Osteocyte (in vitro differentiated cells): ENCODE results near the gene ALDH1A2. TPM values are rescaled to one million over a fixed set of nuclear protein-coding genes. Genes with fewer than 3 reads are reported as not detected.

Experiments
- DNase-seq: peaks from one replicate; pipeline ENCODE4 v3.0.0; 2021; ENCODE audit warnings: mixed read lengths; ENCODE audit not compliant: unreplicated experiment; ENCODE audit errors: extremely low spot score
- H3K27ac Mint-ChIP-seq: one replicate; pipeline ENCODE4 v1.8.0; 2021; ENCODE audit warnings: mild to moderate bottlenecking, mixed read lengths; ENCODE audit not compliant: unreplicated experiment
- H3K27me3 Mint-ChIP-seq: one replicate; pipeline ENCODE4 v1.8.0; 2021; ENCODE audit warnings: mixed read lengths; ENCODE audit not compliant: unreplicated experiment
- H3K36me3 Mint-ChIP-seq: one replicate; pipeline ENCODE4 v1.8.0; 2021; ENCODE audit warnings: mixed read lengths; ENCODE audit not compliant: unreplicated experiment
- H3K4me1 Mint-ChIP-seq: one replicate; pipeline ENCODE4 v1.8.0; 2021; ENCODE audit warnings: mixed read lengths; ENCODE audit not compliant: unreplicated experiment
- H3K4me3 Mint-ChIP-seq: one replicate; pipeline ENCODE4 v1.8.0; 2021; ENCODE audit warnings: mild to moderate bottlenecking, moderate library complexity, mixed read lengths; ENCODE audit not compliant: unreplicated experiment
- H3K9me3 Mint-ChIP-seq: one replicate; pipeline ENCODE4 v1.8.0; 2021; ENCODE audit warnings: mixed read lengths; ENCODE audit not compliant: unreplicated experiment
- CTCF ChIP-seq: fragments of 200-600 bp; sonication (generic); IDR thresholded peaks from 2 replicates; pipeline ENCODE4 v1.5.0; 2021; ENCODE audit warnings: antibody characterized with exemption, mild to moderate bottlenecking, moderate library complexity
- total RNA-seq: library from RNA; stranded (reverse); gene quantifications from 2 replicates; pipeline ENCODE4 v1.2.1, GENCODE V29; 2021

Gene ALDH1A2
- total RNA-seq, 1 donor from 2014 or later, result 0.48 TPM

GRCh38 chr15:58110999-58111717 lies 45.6 kb upstream of the ALDH1A2 start:
- Mint-ChIP-seq H3K27me3 (peaks cover 32% of the 10 kb centered on the region), H3K27ac (no peak overlapping the region), H3K4me1 (no peaks in the 10 kb centered on the region), H3K36me3 (no peaks in the 10 kb centered on the region), H3K4me3 (no peak overlapping the region), H3K9me3 (no peaks in the 10 kb centered on the region)
- no peak for TF ChIP-seq CTCF
- no peak for DNase-seq

- Mint-ChIP-seq H3K27ac (no peak overlapping the region), H3K4me1 (no peaks in the 10 kb centered on the region), H3K4me3 (no peak overlapping the region), H3K27me3 (peaks cover 35% of the 10 kb centered on the region), H3K36me3 (no peaks in the 10 kb centered on the region), H3K9me3 (no peaks in the 10 kb centered on the region)
- no peak for DNase-seq
- TF ChIP-seq CTCF, result no peak
Observed at GRCh38 chr15:58109419-58109818, 43.9 kb upstream of the ALDH1A2 start.

GRCh38 chr15:58108117-58108516 lies 42.6 kb upstream of the ALDH1A2 start:
- no peak for DNase-seq
- no peak for TF ChIP-seq CTCF
- H3K4me1 Mint-ChIP-seq, result no peaks in the 10 kb centered on the region
- no peak overlapping the region for H3K4me3 Mint-ChIP-seq
- H3K27me3 Mint-ChIP-seq, result peaks cover 43% of the 10 kb centered on the region
- H3K36me3 Mint-ChIP-seq, result no peaks in the 10 kb centered on the region
- H3K9me3 Mint-ChIP-seq, result no peaks in the 10 kb centered on the region
- no peak overlapping the region for H3K27ac Mint-ChIP-seq

GRCh38 chr15:58103482-58103881 lies 38.0 kb upstream of the ALDH1A2 start:
- no peaks in the 10 kb centered on the region for H3K9me3 Mint-ChIP-seq
- TF ChIP-seq CTCF, result no peak
- peaks cover 65% of the 10 kb centered on the region for H3K27me3 Mint-ChIP-seq
- H3K27ac Mint-ChIP-seq, result no peak overlapping the region
- H3K4me3 Mint-ChIP-seq, result no peak overlapping the region
- H3K4me1 Mint-ChIP-seq, result no peaks in the 10 kb centered on the region
- no peak for DNase-seq
- H3K36me3 Mint-ChIP-seq, result no peaks in the 10 kb centered on the region

- no peak for TF ChIP-seq CTCF
- Mint-ChIP-seq H3K4me3 (no peak overlapping the region), H3K27me3 (peaks cover 66% of the 10 kb centered on the region), H3K4me1 (no peaks in the 10 kb centered on the region), H3K9me3 (no peaks in the 10 kb centered on the region), H3K36me3 (no peaks in the 10 kb centered on the region), H3K27ac (no peak overlapping the region)
- DNase-seq, result no peak
Observed at GRCh38 chr15:58096529-58097084, 31.1 kb upstream of the ALDH1A2 start.
